HEK293 (cell line): ENCODE results near the gene TBC1D14.

Experiments used
- CTCF ChIP-seq: fragments of 450-650 bp; formaldehyde crosslinking; IDR thresholded peaks from 2 replicates; pipeline ENCODE4 v1.5.1; 2016; ENCODE audit warnings: missing biosample characterization, missing genetic modification characterization
- GFI1B ChIP-seq: fragments of 450-650 bp; formaldehyde crosslinking; IDR thresholded peaks from 2 replicates; pipeline ENCODE4 v1.5.1; 2016; ENCODE audit warnings: missing biosample characterization, missing genetic modification characterization
- HOXA7 ChIP-seq: sonication (generic); formaldehyde crosslinking; IDR thresholded peaks from 2 replicates; pipeline ENCODE4 v1.8.1; 2022; ENCODE audit warnings: missing genetic modification reagents, borderline replicate concordance
- KLF1 ChIP-seq: fragments of 450-650 bp; formaldehyde crosslinking; IDR thresholded peaks from 2 replicates; pipeline ENCODE4 v1.5.1; 2016; ENCODE audit warnings: missing biosample characterization, missing genetic modification characterization
- OVOL3 ChIP-seq: fragments of 450-650 bp; formaldehyde crosslinking; IDR thresholded peaks from 2 replicates; pipeline ENCODE4 v1.5.1; 2016; ENCODE audit warnings: missing biosample characterization, missing genetic modification characterization
- REST ChIP-seq: fragments of 450-650 bp; formaldehyde crosslinking; IDR thresholded peaks from 2 replicates; pipeline ENCODE4 v1.5.1; 2016; ENCODE audit warnings: missing biosample characterization, missing genetic modification characterization
- ZBTB7A ChIP-seq: fragments of 450-650 bp; formaldehyde crosslinking; IDR thresholded peaks from 2 replicates; pipeline ENCODE4 v1.5.1; 2016; ENCODE audit warnings: low read depth, missing biosample characterization, missing genetic modification characterization
- ZNF24 ChIP-seq: fragments of 450-650 bp; formaldehyde crosslinking; IDR thresholded peaks from 2 replicates; pipeline ENCODE4 v1.5.1; 2016; ENCODE audit warnings: missing biosample characterization, missing genetic modification characterization
- ZNF626 ChIP-seq: fragments of 450-650 bp; sonication (Bioruptor Pico); formaldehyde crosslinking; IDR thresholded peaks from 2 replicates; pipeline ENCODE4 v1.5.1; 2018; ENCODE audit warnings: missing biosample characterization, missing genetic modification characterization, inconsistent platforms
- ZNF670 ChIP-seq: fragments of 450-650 bp; formaldehyde crosslinking; IDR thresholded peaks from 2 replicates; pipeline ENCODE4 v1.5.1; 2016; ENCODE audit warnings: missing biosample characterization, missing genetic modification characterization, low read depth
- ZNF76 ChIP-seq: fragments of 450-650 bp; formaldehyde crosslinking; IDR thresholded peaks from 2 replicates; pipeline ENCODE4; 2016; ENCODE audit warnings: low read depth, missing biosample characterization, missing genetic modification characterization, borderline replicate concordance
- ZNF792 ChIP-seq: fragments of 450-650 bp; formaldehyde crosslinking; IDR thresholded peaks from 2 replicates; pipeline ENCODE4 v1.5.1; 2016; ENCODE audit warnings: missing biosample characterization, missing genetic modification characterization
- ZNF830 ChIP-seq: fragments of 450-650 bp; IDR thresholded peaks from 2 replicates; pipeline ENCODE4 v1.5.0; 2018; ENCODE audit warnings: missing biosample characterization, missing genetic modification characterization, low read depth, mild to moderate bottlenecking, moderate library complexity

- TF ChIP-seq REST (tag by site-specific recombination) (no peak), ZNF792 (no peak), CTCF (tag by site-specific recombination) (no peak), ZNF24 (tag by site-specific recombination) (no peak), ZNF626 (tag by site-specific recombination) (no peak), ZNF830 (tag by site-specific recombination) (no peak), OVOL3 (tag by site-specific recombination) (no peak), HOXA7 (CRISPR knock-in tag) (no peak), ZNF670 (tag by site-specific recombination) (no peak), KLF1 (tag by site-specific recombination) (no peak), ZNF76 (tag by site-specific recombination) (no peak), GFI1B (no peak), ZBTB7A (tag by site-specific recombination) (no peak)
Observed at GRCh38 chr4:7059662-7060061, 150.0 kb downstream of the TBC1D14 start.
